HepG2 (cell line): ENCODE data around the gene GPR107. TPM values are rescaled to one million over a fixed set of nuclear protein-coding genes. Genes with fewer than 3 reads are reported as not detected.

Experiments used
- ATAC-seq: fragments of 200-7000 bp; cut with Tn5 transposase; 3 replicates; pipeline ENCODE4 v1.9.1; 2020; ENCODE audit warnings: mild to moderate bottlenecking, moderate library complexity
- BruUV-seq: library from RNA; stranded (reverse); fragments of 400-500 nt; replicated peaks from 2 replicates; lab custom pipeline; 2021; lab: Mats Ljungman, UMichigan
- CTCF ChIA-PET: fragments of 300-600 bp; formaldehyde crosslinking; extraction: SDS; loops from one replicate; lab custom pipeline; 2021; ENCODE audit warnings: low total read pairs, inconsistent platforms, low intra/inter-chr PET ratio; lab: Yijun Ruan, JAX
- POLR2A ChIA-PET: fragments of 350-600 bp; sonication (Branson Sonifier 250); formaldehyde crosslinking; loops from one replicate; lab custom pipeline; 2020; ENCODE audit warnings: antibody characterized with exemption, inconsistent platforms; lab: Yijun Ruan, JAX
- DNase-seq: peaks from one replicate; pipeline ENCODE4 v3.0.0-alpha.2; 2015; ENCODE audit warnings: low spot score
- FAIRE-seq: peaks from 3 replicates; lab custom pipeline; 2011; peaks lifted over from hg19 to GRCh38; lab: Jason Lieb, UNC
- H2AFZ ChIP-seq: one replicate; pipeline ENCODE4 v1.6.1; 2011; ENCODE audit warnings: low read length, inconsistent platforms
- H3K27ac ChIP-seq: fragments of 300-600 bp; 3 replicates; pipeline ENCODE4 v1.8.0; 2011; ENCODE audit warnings: mixed run types, mild to moderate bottlenecking, mixed read lengths, low read length, inconsistent platforms; ENCODE audit not compliant: insufficient read depth; ENCODE audit errors: extremely low read length
- H3K27me3 ChIP-seq, 2 experiments: fragments of 200-600 bp in 1 of 2; 2 replicates in 1 of 2; 3 replicates in 1 of 2; pipeline versions ENCODE4 v1.6.0 to v1.8.0; 2011; ENCODE audit warnings: low read length in 2 of 2, mild to moderate bottlenecking in 2 of 2, moderate library complexity in 2 of 2, inconsistent platforms in 1 of 2; ENCODE audit not compliant: insufficient read depth in 2 of 2, control insufficient read depth in 1 of 2
- H3K36me3 ChIP-seq, 2 experiments: fragments of 200-600 bp in 1 of 2; replicated peaks in 1 of 2; 2 replicates in 1 of 2; 3 replicates in 1 of 2; pipeline versions ENCODE4 v1.5.1 to v1.8.0; 2011; ENCODE audit warnings: low read length in 2 of 2, inconsistent platforms in 1 of 2; ENCODE audit not compliant: insufficient read depth in 2 of 2, control insufficient read depth in 1 of 2
- H3K4me1 ChIP-seq: 2 replicates; pipeline ENCODE4 v1.5.1; 2012; ENCODE audit warnings: low read length, inconsistent platforms; ENCODE audit not compliant: insufficient read depth
- H3K4me2 ChIP-seq: 2 replicates; pipeline ENCODE4 v1.6.0; 2011; ENCODE audit warnings: low read depth, low read length, inconsistent platforms
- H3K4me3 ChIP-seq, 3 experiments: fragments of 200-600 bp in 1 of 3; sonication (generic), shearing (Covaris generic) in 1 of 3; replicated peaks in 1 of 3; 2 replicates each; pipeline ENCODE4 v1.5.1; 2011 to 2016; ENCODE audit warnings: low read length in 3 of 3, inconsistent platforms in 2 of 3, low read depth in 2 of 3, mild to moderate bottlenecking in 2 of 3, control low read depth in 1 of 3, mixed read lengths in 1 of 3; ENCODE audit not compliant: insufficient read depth in 1 of 3
- H3K79me2 ChIP-seq: one replicate; pipeline ENCODE4 v1.6.1; 2011; ENCODE audit warnings: low read length, inconsistent platforms; ENCODE audit not compliant: insufficient read depth
- H3K9ac ChIP-seq: 2 replicates; pipeline ENCODE4 v1.6.0; 2011; ENCODE audit warnings: mild to moderate bottlenecking, low read depth, low read length, inconsistent platforms; ENCODE audit not compliant: insufficient read depth
- H3K9me3 ChIP-seq: 2 replicates; pipeline ENCODE4 v1.5.1; 2012; ENCODE audit warnings: mild to moderate bottlenecking, low read length
- H4K20me1 ChIP-seq: 2 replicates; pipeline ENCODE4 v1.6.0; 2011; ENCODE audit warnings: inconsistent platforms, mild to moderate bottlenecking, low read length, moderate library complexity; ENCODE audit not compliant: insufficient read depth
- PAX8 ChIP-seq: sonication (generic); formaldehyde crosslinking; IDR thresholded peaks from 2 replicates; pipeline ENCODE4 v1.8.0; 2022; ENCODE audit warnings: mild to moderate bottlenecking, missing genetic modification reagents, borderline replicate concordance
- SP1 ChIP-seq, 2 experiments: fragments of 450-650 bp in 1 of 2; sonication (generic) in 1 of 2; formaldehyde crosslinking in 1 of 2; IDR thresholded peaks; 2 replicates each; pipeline versions ENCODE4 v1.4.0 to v1.6.1; 2016 to 2020; ENCODE audit warnings: missing genetic modification reagents in 1 of 2
- SYNCRIP ChIP-seq: fragments of 200-400 bp; formaldehyde crosslinking; IDR thresholded peaks from 2 replicates; pipeline ENCODE4 v1.6.1; 2018; ENCODE audit warnings: mild to moderate bottlenecking, low read depth, low read length; ENCODE audit not compliant: insufficient read depth
- ZBTB1 ChIP-seq: sonication (generic); formaldehyde crosslinking; IDR thresholded peaks from 2 replicates; pipeline ENCODE4 v1.4.0; 2020; ENCODE audit warnings: missing genetic modification reagents, borderline replicate concordance
- ZBTB21 ChIP-seq: sonication (generic); formaldehyde crosslinking; IDR thresholded peaks from 2 replicates; pipeline ENCODE4 v1.4.0; 2020; ENCODE audit warnings: missing genetic modification reagents
- ZFP36 ChIP-seq: fragments of 150-350 bp; IDR thresholded peaks from 2 replicates; pipeline ENCODE4 v1.6.1; 2018; ENCODE audit warnings: borderline replicate concordance, low read length, low read depth; ENCODE audit not compliant: partially characterized antibody
- ZMYM2 ChIP-seq: sonication (generic); formaldehyde crosslinking; IDR thresholded peaks from 2 replicates; pipeline ENCODE4 v1.8.0; 2022; ENCODE audit warnings: mild to moderate bottlenecking, missing genetic modification reagents
- ZNF20 ChIP-seq: sonication (generic); formaldehyde crosslinking; IDR thresholded peaks from 2 replicates; pipeline ENCODE4 v1.4.0; 2020; ENCODE audit warnings: mild to moderate bottlenecking, moderate library complexity, missing genetic modification reagents
- ZNF768 ChIP-seq: sonication (generic); formaldehyde crosslinking; IDR thresholded peaks from 2 replicates; pipeline ENCODE4 v1.4.0; 2020; ENCODE audit warnings: missing genetic modification reagents
- ZNF772 ChIP-seq: sonication (generic); formaldehyde crosslinking; IDR thresholded peaks from 2 replicates; pipeline ENCODE4 v1.5.0; 2020; ENCODE audit warnings: mild to moderate bottlenecking, missing genetic modification reagents
- ZNF782 ChIP-seq: sonication (generic); formaldehyde crosslinking; IDR thresholded peaks from 2 replicates; pipeline ENCODE4 v1.4.0; 2020; ENCODE audit warnings: missing genetic modification reagents, mild to moderate bottlenecking, borderline replicate concordance
- WGBS: methylation state at CpG from one replicate; pipeline ENCODE4 v1.1.6; 2017; ENCODE audit warnings: low lambda C conversion rate; 5-methylcytosine and 5-hydroxymethylcytosine counted together
- in situ Hi-C: cut with HindIII; loops from 2 replicates; pipeline ENCODE4 v1.10.0; 2017; ENCODE audit warnings: low pct_unique_long_range_greater_than_20kb; ENCODE audit not compliant: extremely low pct_ligation_motif_present
- intact Hi-C: fragments of 100-400 bp; cut with micrococcal nuclease; formaldehyde crosslinking; loops from one replicate; pipeline ENCODE4 v1.10.0; 2022; ENCODE audit not compliant: unreplicated experiment
- polyA plus RNA-seq, 8 experiments: library from polyadenylated mRNA; depleted of rRNA in 3 of 8; stranded (reverse) in 7 of 8; unstranded in 1 of 8; fragments of >200 nt; fragmentation: Illumina TruSeq in 4 of 8; extraction: Trizol in 4 of 8; gene quantifications; 2 replicates each; pipeline versions ENCODE4 v1.2.1 to v1.2.3, GENCODE V29; 2011 to 2016; ENCODE audit warnings: low read depth in 4 of 8, missing spikeins in 1 of 8, mixed read lengths in 1 of 8; ENCODE audit not compliant: insufficient read depth in 1 of 8
- total RNA-seq, 5 experiments: library from RNA; depleted of rRNA; stranded (reverse); fragments of >200 nt; fragmentation: Illumina TruSeq; extraction: Trizol; gene quantifications; 2 replicates each; pipeline ENCODE4 v1.2.3, GENCODE V29; 2016; ENCODE audit warnings: low read depth in 1 of 5
- TF ChIP-seq, protein P1 (sequence below), 2 experiments: sonication (generic) in 1 of 2; formaldehyde crosslinking in 1 of 2; IDR thresholded peaks; 2 replicates each; pipeline versions ENCODE4 v1.6.1 to v1.9.0; 2014 to 2022; ENCODE audit warnings: antibody characterized with exemption in 1 of 2, borderline replicate concordance in 1 of 2, inconsistent platforms in 1 of 2, low read depth in 1 of 2, missing genetic modification reagents in 1 of 2
- TF ChIP-seq, protein P2 (sequence below): sonication (generic); formaldehyde crosslinking; IDR thresholded peaks from 2 replicates; pipeline ENCODE4 v1.5.1; 2020; ENCODE audit warnings: mild to moderate bottlenecking, missing genetic modification reagents, moderate library complexity
- TF ChIP-seq, protein P3 (sequence below): IDR thresholded peaks from 2 replicates; pipeline ENCODE4 v1.6.1; 2016; ENCODE audit warnings: missing genetic modification reagents, missing compliant biosample characterization
- TF ChIP-seq, protein P4 (sequence below): sonication (generic); formaldehyde crosslinking; IDR thresholded peaks from 2 replicates; pipeline ENCODE4 v1.8.1; 2022; ENCODE audit warnings: mild to moderate bottlenecking, missing genetic modification reagents

GPR107 gene
- total and polyA plus RNA-seq, 2 of the 13 experiments (the other 11 are each of a cell fraction or from before 2014, with no cell fraction given) = 22.5 to 24.4 TPM

DNA sequence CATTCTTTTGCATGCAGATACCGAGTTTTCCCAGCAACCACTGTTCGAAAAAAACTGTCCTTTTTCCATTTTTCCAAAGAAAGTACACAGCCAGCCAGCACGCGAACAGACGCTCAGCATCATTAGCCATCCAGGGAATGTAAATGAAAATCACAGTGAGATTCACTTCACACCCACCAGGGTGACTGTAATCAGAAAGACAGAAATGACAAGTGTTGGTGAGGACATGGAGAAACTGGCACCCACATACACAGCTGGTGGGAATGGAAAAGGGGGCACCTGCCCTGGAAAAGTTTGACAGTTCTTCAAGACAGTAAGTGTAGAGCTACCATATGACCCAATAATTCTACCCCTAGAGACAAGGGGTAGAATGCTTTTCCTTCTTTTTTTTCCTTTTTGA lies 93.5 kb downstream of the GPR107 start (continued):
- no peak for TF ChIP-seq ZBTB21 (CRISPR knock-in tag)
- TF ChIP-seq PAX8 = no peak
- TF ChIP-seq, protein P1, sequence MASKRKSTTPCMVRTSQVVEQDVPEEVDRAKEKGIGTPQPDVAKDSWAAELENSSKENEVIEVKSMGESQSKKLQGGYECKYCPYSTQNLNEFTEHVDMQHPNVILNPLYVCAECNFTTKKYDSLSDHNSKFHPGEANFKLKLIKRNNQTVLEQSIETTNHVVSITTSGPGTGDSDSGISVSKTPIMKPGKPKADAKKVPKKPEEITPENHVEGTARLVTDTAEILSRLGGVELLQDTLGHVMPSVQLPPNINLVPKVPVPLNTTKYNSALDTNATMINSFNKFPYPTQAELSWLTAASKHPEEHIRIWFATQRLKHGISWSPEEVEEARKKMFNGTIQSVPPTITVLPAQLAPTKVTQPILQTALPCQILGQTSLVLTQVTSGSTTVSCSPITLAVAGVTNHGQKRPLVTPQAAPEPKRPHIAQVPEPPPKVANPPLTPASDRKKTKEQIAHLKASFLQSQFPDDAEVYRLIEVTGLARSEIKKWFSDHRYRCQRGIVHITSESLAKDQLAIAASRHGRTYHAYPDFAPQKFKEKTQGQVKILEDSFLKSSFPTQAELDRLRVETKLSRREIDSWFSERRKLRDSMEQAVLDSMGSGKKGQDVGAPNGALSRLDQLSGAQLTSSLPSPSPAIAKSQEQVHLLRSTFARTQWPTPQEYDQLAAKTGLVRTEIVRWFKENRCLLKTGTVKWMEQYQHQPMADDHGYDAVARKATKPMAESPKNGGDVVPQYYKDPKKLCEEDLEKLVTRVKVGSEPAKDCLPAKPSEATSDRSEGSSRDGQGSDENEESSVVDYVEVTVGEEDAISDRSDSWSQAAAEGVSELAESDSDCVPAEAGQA (IDR thresholded peaks at IDR 0.05; ENCODE audit: low read depth) = no peak
- TF ChIP-seq, protein P1 (CRISPR knock-in tag; IDR thresholded peaks at IDR 0.05; ENCODE audit: borderline replicate concordance) = no peak
- TF ChIP-seq, all 625 proteins: peak for 0

- no peak for FAIRE-seq
- no TSS peak for BruUV-seq
- H4K20me1 ChIP-seq = no peaks in the 10 kb centered on the region
- H3K36me3 ChIP-seq = no peaks in the 10 kb centered on the region
- DNase-seq = no peak
- 0 out of 5 replicates have a peak, but pooled peaks cover 0 to 6% of the 10 kb centered on the region in 2 experiments for H3K27me3 ChIP-seq
- ChIA-PET POLR2A (no interaction called here), CTCF (no interaction called here)
- H3K79me2 ChIP-seq = no peaks in the 10 kb centered on the region
- intact Hi-C loops (no loop called here), in situ Hi-C loops (no loop called here)
- H3K4me3 ChIP-seq = no peak overlapping the region
- no peak overlapping the region for H3K4me2 ChIP-seq
- peaks cover 10% of the 10 kb centered on the region; the same call in 1 of the 2 replicates for H3K4me1 ChIP-seq
- H2AFZ ChIP-seq = no peak overlapping the region
- WGBS = 44% methylated on average over 3 of the region's 3 CpGs
- no peak overlapping the region for H3K9ac ChIP-seq
- no peak for ATAC-seq
- H3K9me3 ChIP-seq = no peaks in the 10 kb centered on the region
- no peak overlapping the region for H3K27ac ChIP-seq
- TF ChIP-seq ZFP36 = no peak
- TF ChIP-seq SP1 (IDR thresholded peaks at IDR 0.05) = no peak
- TF ChIP-seq SP1 (CRISPR knock-in tag; IDR thresholded peaks at IDR 0.05) = no peak
- TF ChIP-seq ZMYM2 (CRISPR knock-in tag) = no peak
- TF ChIP-seq ZBTB1 = no peak
- TF ChIP-seq, protein P2, sequence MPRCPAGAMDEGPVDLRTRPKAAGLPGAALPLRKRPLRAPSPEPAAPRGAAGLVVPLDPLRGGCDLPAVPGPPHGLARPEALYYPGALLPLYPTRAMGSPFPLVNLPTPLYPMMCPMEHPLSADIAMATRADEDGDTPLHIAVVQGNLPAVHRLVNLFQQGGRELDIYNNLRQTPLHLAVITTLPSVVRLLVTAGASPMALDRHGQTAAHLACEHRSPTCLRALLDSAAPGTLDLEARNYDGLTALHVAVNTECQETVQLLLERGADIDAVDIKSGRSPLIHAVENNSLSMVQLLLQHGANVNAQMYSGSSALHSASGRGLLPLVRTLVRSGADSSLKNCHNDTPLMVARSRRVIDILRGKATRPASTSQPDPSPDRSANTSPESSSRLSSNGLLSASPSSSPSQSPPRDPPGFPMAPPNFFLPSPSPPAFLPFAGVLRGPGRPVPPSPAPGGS = no peak
- TF ChIP-seq, protein P3, sequence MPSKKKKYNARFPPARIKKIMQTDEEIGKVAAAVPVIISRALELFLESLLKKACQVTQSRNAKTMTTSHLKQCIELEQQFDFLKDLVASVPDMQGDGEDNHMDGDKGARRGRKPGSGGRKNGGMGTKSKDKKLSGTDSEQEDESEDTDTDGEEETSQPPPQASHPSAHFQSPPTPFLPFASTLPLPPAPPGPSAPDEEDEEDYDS (CRISPR knock-in tag) = no peak
- no peak for TF ChIP-seq ZNF20 (CRISPR knock-in tag)
- TF ChIP-seq ZNF768 (CRISPR knock-in tag) = no peak
- no peak for TF ChIP-seq ZNF782 (CRISPR knock-in tag)
- TF ChIP-seq, protein P4, sequence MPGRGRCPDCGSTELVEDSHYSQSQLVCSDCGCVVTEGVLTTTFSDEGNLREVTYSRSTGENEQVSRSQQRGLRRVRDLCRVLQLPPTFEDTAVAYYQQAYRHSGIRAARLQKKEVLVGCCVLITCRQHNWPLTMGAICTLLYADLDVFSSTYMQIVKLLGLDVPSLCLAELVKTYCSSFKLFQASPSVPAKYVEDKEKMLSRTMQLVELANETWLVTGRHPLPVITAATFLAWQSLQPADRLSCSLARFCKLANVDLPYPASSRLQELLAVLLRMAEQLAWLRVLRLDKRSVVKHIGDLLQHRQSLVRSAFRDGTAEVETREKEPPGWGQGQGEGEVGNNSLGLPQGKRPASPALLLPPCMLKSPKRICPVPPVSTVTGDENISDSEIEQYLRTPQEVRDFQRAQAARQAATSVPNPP (CRISPR knock-in tag) = no peak
- no peak for TF ChIP-seq SYNCRIP
- TF ChIP-seq ZNF772 (CRISPR knock-in tag) = no peak
These were observed 94.2 kb downstream of the GPR107 start for GRCh38 chr9:130147910-130148309.
